ENCODE data around the gene FXYD5.
"Not testable (repeated sequence)": the region's sequence is repeated elsewhere in the genome, so short reads cannot be mapped to it uniquely, and the experiment has no call there.

Gene FXYD5

GRCh38 chr19:35181387-35181786 lies 26.9 kb downstream of the FXYD5 start:
- no peak for DNase-seq (ENCODE audit: low spot score)

GRCh38 chr19:35184267-35184666 lies 29.7 kb downstream of the FXYD5 start:
- DNase-seq (ENCODE audit: low spot score) = no peak

DNA sequence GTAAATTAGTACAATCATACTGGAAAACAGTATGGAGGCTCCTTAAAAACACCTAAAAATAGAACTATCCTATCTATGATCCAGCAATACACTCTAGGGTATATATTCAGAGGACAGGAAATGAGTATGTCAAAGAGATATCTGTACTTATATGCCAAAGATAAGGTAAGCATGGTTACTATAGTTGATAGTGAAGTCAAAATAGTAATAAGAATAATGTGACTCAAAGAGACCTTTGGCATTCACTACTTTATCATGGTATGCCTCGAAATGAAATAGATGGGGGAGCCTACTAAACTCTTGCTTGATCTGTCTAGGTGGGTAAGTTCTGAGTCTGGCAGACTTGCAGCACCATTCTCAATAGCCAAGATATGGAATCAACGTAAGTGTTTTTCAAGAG lies 30.3 kb downstream of the FXYD5 start:
- DNase-seq (ENCODE audit: low spot score) = no peak

DNA sequence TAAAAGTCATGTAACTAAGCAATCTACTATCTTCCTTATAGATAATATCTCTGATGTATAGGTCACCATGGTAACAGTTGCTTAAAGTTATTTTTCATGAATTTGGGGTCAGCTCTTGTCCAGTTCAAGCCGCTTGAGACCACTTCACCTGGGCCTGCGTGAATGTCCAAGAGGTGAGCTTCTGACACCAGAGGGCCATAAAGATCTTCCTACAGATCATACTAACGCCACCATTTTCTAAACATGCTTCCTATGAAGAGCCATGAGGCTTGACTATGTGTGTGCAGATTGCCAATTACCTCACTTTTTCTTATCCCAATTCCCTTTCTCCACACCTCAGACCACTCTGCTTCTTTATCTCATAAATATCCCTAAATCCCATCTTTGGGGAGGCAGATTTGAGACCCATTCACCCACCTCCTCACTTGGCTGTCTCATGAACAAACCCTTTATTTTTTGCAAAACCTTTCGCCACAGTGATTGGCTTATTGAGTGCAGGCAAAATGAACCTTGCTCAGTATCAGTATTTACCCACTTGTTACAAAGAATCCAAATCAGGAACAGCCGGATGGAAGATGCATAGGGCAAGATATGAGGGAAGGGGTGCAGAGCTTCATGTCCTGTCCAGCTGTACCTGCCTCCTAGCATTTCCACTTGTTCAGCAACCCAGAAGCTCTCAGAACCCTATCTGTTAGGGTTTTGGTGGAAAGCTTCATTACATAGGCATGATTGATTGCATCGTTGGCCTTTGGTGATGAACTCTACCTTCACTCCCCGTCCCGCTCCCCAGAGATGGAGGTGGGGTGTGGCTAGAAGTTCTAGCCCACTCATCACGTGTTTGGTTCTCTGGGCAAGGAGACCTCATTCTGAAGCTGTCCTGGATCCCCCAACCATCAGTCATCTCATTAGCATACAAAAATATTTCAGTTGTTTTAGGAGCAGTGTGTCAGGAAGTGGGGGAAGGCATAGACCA lies 39.8 kb downstream of the FXYD5 start:
- no peak for DNase-seq (ENCODE audit: low spot score)

- DNase-seq (ENCODE audit: low spot score) = no peak
Measured at GRCh38 chr19:35195830-35196229, 41.3 kb downstream of the FXYD5 start.

- not testable (repeated sequence) for DNase-seq (ENCODE audit: low spot score)
Measured at GRCh38 chr19:35196861-35197260, 42.3 kb downstream of the FXYD5 start.

DNA sequence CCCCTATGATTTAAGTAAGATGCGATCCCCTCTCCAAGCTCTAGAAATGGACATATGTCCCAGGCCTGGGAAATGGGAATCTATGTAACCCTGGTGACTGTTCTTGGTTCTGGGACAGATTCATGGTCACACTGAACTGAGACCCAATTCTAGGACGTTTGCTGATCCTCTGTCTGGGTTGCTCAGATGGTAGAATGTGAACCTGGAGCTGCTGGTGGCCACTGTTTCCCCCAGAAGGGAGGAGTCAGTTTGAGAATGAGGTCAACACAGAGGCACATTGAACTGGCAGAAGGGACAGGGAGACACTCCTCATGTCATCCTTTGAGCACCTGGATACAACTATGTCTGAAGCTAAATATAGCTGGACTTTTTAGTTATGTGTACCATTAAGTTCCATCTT lies 44.9 kb downstream of the FXYD5 start:
- no peak for DNase-seq (ENCODE audit: low spot score)

GRCh38 chr19:35202722-35203688 lies 48.5 kb downstream of the FXYD5 start:
- DNase-seq (ENCODE audit: low spot score) = no peak

DNA sequence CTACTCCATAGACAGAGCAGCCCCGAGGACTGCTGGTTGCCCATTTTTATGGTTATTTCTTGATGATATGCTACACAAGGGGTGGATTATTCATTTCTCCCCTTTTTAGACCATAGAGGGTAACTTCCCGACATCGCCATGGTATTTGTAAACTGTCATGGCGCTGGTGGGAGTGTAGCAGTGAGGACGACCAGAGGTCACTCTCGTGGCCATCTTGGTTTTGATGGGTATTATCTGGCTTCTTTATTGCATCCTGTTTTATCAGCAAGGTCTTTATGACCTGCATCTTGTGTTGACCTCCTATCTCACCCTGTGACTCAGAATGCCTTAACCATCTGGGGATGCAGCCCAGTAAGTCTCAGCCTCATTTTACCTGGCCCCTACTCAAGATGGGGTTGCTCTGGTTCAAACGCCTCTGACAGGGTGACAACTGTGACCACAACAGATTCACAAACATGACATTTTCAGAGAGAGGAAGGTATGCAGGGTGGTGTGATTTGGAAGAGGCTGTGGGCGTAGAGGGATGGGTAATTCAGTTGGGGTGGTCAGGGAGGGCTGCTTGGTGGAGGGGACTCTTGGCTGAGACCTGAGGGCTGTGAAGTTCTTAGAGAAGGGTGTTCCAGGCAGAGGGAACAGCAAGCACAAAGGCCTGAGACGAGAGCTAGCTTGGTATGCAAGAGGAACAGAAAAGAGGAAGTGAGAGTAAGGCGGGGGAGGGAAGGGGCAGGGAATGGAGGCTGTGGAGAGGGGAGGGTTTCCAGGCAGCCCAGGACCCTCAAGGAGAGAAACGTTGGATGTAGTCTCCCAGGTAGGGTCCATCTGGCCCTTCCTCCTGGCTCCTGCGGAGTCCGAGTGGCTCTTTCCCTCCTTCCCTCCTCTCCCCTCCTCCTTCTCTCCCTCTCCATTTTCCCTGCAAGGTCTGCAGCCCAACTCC lies 50.5 kb downstream of the FXYD5 start:
- DNase-seq (ENCODE audit: low spot score) = no peak

DNA sequence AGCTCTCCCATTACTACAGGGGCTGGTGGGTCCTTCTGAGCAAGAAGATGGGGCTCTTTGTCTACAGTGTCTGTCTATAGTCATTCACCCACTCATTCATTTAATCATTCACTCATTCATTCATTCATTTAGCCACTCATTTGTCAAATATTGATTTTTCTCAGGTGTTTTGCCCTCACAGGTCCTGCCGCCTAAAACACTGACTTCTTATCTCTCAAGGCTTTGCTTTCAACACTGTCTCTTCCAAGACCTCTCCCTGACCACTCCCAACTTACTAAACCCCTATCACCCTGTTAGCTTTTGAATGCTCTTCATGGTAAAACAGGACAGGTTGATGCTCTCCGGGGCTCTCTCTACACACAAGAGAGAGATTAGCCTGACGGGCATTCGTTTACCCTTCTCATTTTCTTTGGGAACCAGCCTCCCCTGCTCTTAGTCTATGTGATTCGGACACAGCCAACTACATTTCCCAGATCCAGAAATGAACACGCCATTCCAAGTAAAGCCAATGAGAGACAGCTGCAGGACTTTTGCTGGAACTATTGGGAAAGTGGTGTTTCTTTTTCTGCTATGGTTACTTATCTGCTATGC lies 51.3 kb downstream of the FXYD5 start:
- DNase-seq (ENCODE audit: low spot score) = no peak

GRCh38 chr19:35206379-35206778 lies 51.8 kb downstream of the FXYD5 start:
- DNase-seq (ENCODE audit: low spot score) = no peak

- no peak for DNase-seq (ENCODE audit: low spot score)
Measured at GRCh38 chr19:35206855-35207254, 52.3 kb downstream of the FXYD5 start.

DNA sequence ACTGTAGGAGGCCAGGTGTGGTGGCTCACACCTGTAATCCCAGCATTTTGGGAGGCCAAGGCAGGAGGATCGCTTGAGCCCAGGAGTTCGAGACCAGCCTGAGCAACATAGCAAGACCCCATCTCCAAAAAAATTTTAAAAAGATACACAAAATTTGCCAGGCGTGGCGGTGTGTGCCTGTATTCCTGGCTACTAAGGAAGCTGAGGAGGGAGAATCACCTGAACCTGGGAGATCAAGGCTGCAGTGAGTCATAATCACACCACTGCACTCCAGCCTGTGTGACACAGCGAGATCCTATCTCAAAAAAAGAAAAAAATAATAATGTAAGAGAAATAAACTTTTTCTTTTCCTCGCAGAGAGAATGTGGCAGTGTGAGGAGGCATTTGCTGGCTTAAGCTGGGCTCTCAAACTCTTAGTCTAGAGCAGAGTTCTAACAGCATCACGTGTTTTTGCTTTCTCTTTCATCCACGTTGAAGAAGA lies 52.9 kb downstream of the FXYD5 start:
- DNase-seq (ENCODE audit: low spot score) = no peak

DNA sequence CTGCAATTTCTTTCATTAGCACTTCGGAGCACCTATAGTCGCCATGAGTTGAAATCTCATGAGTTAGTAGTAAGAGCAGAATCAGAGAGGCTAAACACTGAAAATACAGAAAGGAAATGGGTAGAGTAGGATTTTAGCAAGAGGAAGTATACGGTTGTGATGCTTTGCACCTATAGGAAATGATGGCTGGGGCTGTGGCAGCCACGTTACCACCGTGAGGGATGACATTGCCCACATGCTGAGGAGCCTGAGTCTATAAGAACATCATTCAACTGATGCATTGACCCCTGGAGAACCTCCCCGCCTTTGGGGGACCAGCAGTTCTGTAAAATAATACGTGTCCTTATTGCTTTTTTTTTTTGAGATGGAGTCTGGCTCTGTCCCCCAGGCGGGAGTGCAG lies 53.6 kb downstream of the FXYD5 start:
- no peak for DNase-seq (ENCODE audit: low spot score)

GRCh38 chr19:35209646-35210045 lies 55.1 kb downstream of the FXYD5 start:
- no peak for DNase-seq (ENCODE audit: low spot score)

DNA sequence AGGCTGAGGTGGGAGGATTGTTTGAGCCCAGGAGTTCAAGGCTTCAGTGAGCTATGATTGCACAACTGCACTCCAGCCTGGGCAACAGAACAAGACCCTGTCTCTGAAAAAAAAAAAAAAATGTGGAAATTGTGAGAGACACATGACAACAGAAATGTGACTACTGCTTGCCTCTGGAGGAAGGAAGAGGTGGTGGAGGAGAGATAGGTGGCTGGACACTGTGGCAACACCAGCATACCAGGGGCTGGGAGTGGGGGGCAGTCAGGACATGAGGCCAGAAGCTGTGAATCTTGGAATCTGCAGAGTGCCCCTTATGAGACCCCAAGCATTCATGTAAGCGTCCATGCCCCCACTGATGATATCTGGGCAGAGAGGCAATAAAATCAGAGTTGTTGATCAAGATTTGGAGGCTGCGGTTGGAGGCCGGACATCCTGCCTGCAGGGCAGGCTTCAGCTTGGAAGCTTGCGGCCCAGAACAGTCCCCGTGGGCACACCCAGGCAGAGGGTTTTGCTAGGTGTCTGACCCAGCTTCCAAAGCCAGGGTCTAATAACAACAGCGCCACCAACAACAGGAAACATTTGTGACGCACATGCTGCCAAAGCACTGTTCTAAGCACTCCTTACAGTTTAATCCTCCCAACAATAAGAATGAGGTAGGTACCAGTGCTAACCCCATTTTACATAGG lies 57.2 kb downstream of the FXYD5 start:
- no peak for DNase-seq (ENCODE audit: low spot score)

DNA sequence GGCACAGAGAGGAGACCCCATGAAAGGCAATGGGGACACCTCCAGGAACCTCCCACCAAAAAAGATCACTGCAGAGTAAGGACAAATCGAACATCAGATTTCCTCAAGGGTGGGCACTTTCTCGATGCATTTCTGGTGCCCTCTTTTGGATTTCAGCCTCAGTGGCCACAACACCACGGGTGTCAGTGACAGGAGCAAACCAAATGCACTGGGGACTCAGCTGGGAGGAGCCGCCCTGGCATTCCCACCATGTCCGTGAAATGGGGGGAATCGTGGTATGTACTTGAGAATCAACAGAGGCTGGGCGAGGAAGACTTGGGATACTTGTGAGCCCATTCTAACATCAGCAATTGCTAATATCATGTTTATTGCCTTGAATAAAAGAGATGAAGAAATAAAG lies 57.7 kb downstream of the FXYD5 start:
- no peak for DNase-seq (ENCODE audit: low spot score)

- peak; percentile 3 for DNase-seq (ENCODE audit: low spot score)
Measured at GRCh38 chr19:35213663-35214632, 59.4 kb downstream of the FXYD5 start.

- DNase-seq (ENCODE audit: low spot score) = no peak
Measured at GRCh38 chr19:35214766-35215422, 60.4 kb downstream of the FXYD5 start.

Data from cerebellar cortex (tissue), 1 donor.